ENCODE data around the gene RASSF10.

RASSF10 gene

DNA sequence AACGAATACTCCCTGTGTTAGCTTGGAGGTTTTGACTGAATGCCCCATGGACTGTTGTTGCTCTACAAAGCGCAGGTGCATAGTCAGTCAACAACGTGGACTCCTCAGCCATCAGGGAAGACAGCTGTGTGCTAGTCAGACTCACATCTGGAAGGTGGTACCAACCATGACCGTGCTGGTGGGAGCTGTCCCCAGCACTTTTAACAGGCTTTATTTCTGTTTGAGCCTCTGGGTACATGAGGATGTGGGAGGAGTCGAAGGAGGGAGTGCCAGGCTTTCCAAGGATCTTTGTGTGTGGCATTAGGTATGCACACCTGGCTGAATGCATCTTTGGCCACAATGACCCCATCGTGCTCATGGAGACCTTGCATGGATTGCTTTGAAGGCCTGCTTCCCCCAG lies 6.6 kb downstream of the RASSF10 start:
- CTCF ChIA-PET, result interaction anchor here (0.7 to 1.2 kb wide), 3 partner anchors 9 to 127 kb away, joined by 3 read pairs; no protein-coding TSS in a partner anchor

DNA sequence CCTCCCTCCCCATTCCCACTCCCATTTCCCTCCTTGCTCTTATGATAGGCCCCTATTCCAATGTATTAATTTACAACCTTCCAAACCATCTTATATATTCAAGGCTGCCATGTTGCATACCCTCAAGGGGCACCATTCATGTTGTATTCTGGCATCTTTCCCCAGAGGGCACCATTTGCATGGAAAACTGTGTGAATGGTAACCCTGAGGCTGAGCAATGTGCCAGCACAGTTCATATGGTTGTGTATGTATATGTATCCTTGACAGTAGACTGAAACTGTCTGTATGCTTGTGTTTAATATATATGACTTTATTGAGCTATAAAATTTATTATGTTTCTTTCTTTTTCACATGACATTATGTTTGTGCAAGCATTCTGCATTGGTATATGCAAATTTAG lies 7.3 kb downstream of the RASSF10 start:
- TF ChIP-seq, protein P1, sequence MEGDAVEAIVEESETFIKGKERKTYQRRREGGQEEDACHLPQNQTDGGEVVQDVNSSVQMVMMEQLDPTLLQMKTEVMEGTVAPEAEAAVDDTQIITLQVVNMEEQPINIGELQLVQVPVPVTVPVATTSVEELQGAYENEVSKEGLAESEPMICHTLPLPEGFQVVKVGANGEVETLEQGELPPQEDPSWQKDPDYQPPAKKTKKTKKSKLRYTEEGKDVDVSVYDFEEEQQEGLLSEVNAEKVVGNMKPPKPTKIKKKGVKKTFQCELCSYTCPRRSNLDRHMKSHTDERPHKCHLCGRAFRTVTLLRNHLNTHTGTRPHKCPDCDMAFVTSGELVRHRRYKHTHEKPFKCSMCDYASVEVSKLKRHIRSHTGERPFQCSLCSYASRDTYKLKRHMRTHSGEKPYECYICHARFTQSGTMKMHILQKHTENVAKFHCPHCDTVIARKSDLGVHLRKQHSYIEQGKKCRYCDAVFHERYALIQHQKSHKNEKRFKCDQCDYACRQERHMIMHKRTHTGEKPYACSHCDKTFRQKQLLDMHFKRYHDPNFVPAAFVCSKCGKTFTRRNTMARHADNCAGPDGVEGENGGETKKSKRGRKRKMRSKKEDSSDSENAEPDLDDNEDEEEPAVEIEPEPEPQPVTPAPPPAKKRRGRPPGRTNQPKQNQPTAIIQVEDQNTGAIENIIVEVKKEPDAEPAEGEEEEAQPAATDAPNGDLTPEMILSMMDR (IDR thresholded peaks at IDR 0.05; ENCODE audit: control extremely low read depth, extremely low read depth, low read depth, missing control alignments), result no peak
- ChIA-PET POLR2A (no interaction called here), CTCF (interaction anchor here (1.0 to 1.2 kb wide), 2 partner anchors 12 to 128 kb away, joined by 3 read pairs; no protein-coding TSS in a partner anchor)
- DNase-seq (ENCODE audit: extremely low spot score), result no peak

More for the DNA sequence above, 6.6 kb downstream of the RASSF10 start:
- TF ChIP-seq, protein P1 (IDR thresholded peaks at IDR 0.05; ENCODE audit: control extremely low read depth, extremely low read depth, low read depth, missing control alignments), result no peak
- POLR2A ChIA-PET, result no interaction called here
- no peak for DNase-seq (ENCODE audit: extremely low spot score)

DNA sequence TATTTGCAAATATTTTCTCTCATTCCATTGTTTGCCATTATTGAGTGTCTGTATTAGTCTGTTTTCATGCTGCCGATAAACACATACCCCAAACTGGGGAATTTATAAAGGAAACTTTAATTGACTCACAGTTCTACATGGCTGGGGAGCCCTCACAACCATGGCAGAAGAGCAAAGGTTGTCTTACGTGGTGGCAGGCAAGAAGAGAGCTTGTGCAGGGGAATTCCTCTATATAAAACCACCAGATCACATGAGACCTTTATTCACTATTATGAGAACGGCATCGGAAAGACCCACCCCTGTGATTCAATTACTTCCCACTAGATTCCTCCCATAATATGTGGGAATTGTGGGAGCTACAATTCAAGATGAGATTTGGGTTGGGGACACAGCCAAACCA lies 10.2 kb downstream of the RASSF10 start:
- CTCF ChIA-PET, result no interaction called here
- POLR2A ChIA-PET, result no interaction called here
- DNase-seq (ENCODE audit: extremely low spot score), result no peak
- TF ChIP-seq, protein P1 (IDR thresholded peaks at IDR 0.05; ENCODE audit: control extremely low read depth, extremely low read depth, low read depth, missing control alignments), result no peak

DNA sequence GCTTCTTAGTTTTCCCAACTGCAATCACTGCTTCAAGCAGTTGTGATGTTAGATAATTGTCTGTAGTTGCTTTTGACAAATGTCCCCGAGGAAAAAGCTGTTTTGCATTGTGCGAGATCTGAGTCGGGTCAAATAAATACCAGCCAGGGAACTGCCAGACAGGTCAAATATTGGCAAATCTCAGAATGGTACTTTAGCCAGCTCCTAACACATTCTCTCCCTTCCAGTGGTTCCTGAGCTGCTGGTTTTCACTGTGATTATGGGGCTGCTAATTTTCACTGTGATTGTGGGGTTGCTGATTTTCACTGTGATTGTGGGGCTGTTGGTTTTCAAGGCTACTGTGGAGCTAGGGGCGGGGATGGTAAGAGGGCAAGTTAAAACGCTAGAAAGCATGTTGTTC lies 14.3 kb downstream of the RASSF10 start:
- no peak for DNase-seq (ENCODE audit: extremely low spot score)
- ChIA-PET CTCF (interaction anchor here (0.9 to 1.4 kb wide), 4 partner anchors 11 to 32 kb away, joined by 3 read pairs; no protein-coding TSS in a partner anchor), POLR2A (no interaction called here)
- TF ChIP-seq, protein P1 (IDR thresholded peaks at IDR 0.05; ENCODE audit: control extremely low read depth, extremely low read depth, low read depth, missing control alignments), result no peak

DNA sequence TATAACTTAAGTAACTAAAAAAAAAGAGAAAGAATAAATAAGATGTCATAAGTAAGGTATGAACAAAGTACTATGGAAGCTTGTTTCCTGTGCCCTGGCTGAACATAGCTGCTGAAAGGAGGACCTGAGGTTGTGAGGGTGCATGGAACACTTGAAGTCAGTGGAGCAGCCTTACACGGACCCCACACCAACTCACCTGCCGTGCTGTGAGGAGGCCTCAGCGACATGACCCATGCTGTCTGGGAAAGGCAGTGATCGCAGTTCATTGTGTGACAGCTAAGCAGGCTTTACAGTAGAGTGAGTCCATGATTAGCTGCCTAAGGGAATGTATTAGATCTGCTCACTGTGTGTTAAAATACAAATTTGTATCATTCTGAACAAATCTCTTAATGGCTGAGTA lies 17.6 kb downstream of the RASSF10 start:
- CTCF ChIA-PET, result no interaction called here
- POLR2A ChIA-PET, result no interaction called here
- TF ChIP-seq, protein P1 (IDR thresholded peaks at IDR 0.05; ENCODE audit: control extremely low read depth, extremely low read depth, low read depth, missing control alignments), result no peak
- no peak for DNase-seq (ENCODE audit: extremely low spot score)

DNA sequence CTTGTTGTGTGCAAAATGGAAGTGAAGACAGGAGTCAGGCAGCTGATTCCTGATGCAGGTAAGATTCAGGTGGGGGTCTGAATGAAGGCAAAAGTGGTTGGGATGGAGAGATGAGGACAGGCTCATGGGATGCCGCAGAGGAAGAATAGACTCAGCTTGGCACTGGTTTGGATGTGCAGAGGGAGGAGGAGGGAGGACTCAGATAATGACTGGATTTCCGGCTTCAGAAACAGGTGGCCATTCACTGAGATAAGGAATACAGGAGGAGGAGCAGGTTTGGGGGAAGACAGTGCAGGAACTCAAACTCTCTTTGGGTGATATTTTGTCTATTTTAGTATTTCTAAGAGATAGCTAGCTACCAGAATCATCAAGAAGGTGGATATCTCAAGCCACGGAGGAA lies 19.2 kb downstream of the RASSF10 start:
- POLR2A ChIA-PET, result no interaction called here
- CTCF ChIA-PET, result no interaction called here
- DNase-seq (ENCODE audit: extremely low spot score), result no peak
- TF ChIP-seq, protein P1 (IDR thresholded peaks at IDR 0.05; ENCODE audit: control extremely low read depth, extremely low read depth, low read depth, missing control alignments), result no peak

DNA sequence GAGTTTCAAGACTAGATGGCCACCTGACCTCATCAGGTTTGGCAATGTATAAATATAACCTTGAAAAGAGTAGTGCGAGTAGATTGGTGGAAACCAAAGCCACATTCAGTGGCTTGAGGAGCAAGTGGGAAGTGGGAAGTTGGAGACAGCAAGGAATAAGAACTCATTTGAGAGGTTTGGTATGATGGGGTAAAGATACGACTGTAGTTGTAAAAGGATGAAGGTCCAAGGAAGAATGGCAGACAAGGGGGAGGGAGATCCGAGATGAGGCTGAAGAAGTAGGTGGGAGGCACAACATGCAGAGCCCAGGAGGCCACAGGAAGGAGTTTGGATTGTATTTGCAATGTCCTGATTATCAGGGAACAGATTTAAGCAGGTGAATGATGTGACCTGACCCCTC lies 20.8 kb downstream of the RASSF10 start:
- ChIA-PET CTCF (no interaction called here), POLR2A (no interaction called here)
- TF ChIP-seq, protein P1 (IDR thresholded peaks at IDR 0.05; ENCODE audit: control extremely low read depth, extremely low read depth, low read depth, missing control alignments), result no peak
- DNase-seq (ENCODE audit: extremely low spot score), result no peak

Data from GM10248 (cell line).